Measurements from ENCODE around the gene RPUSD1.

RPUSD1 gene

GRCh38 chr16:828891-829290, 40.7 kb upstream of the RPUSD1 start:
- H3K79me2 ChIP-seq (ENCODE audit: insufficient read depth, low read depth), result no peaks in the 10 kb centered on the region
- no peak overlapping the region for H3K9ac ChIP-seq
- no peak overlapping the region for H3K4me2 ChIP-seq
- H3K4me1 ChIP-seq (ENCODE audit: low read depth, poor library complexity, severe bottlenecking), result no peaks in the 10 kb centered on the region
- H3K36me3 ChIP-seq (ENCODE audit: insufficient read depth), result no peaks in the 10 kb centered on the region
- H4K20me1 ChIP-seq (ENCODE audit: insufficient read depth), result no peaks in the 10 kb centered on the region
- no peak overlapping the region for H3K4me3 ChIP-seq (IDR thresholded peaks at IDR 0.05; ENCODE audit: insufficient read depth, low read depth, low read length)
- H2AFZ ChIP-seq (ENCODE audit: low read depth), result no peak overlapping the region
- TF ChIP-seq CTCF (conservative IDR thresholded peaks at IDR 0.05; ENCODE audit: low read depth, low read length), result no peak
- peaks cover 95% of the 10 kb centered on the region for H3K27me3 ChIP-seq (ENCODE audit: insufficient read depth, low read depth)
- H3K27ac ChIP-seq, result no peak overlapping the region

GRCh38 chr16:827513-827912, 39.3 kb upstream of the RPUSD1 start:
- TF ChIP-seq CTCF (conservative IDR thresholded peaks at IDR 0.05; ENCODE audit: low read depth, low read length), result no peak
- Histone ChIP-seq H3K27me3 (ENCODE audit: insufficient read depth, low read depth) (peaks cover 95% of the 10 kb centered on the region), H3K27ac (no peak overlapping the region)

GRCh38 chr16:825341-826061, 37.3 kb upstream of the RPUSD1 start:
- TF ChIP-seq CTCF (conservative IDR thresholded peaks at IDR 0.05; ENCODE audit: low read depth, low read length), result no peak
- Histone ChIP-seq H3K4me3 (IDR thresholded peaks at IDR 0.05; ENCODE audit: insufficient read depth, low read depth, low read length) (no peak overlapping the region), H2AFZ (ENCODE audit: low read depth) (no peak overlapping the region), H3K9ac (no peak overlapping the region), H4K20me1 (ENCODE audit: insufficient read depth) (no peaks in the 10 kb centered on the region), H3K4me1 (ENCODE audit: low read depth, poor library complexity, severe bottlenecking) (no peaks in the 10 kb centered on the region), H3K27me3 (ENCODE audit: insufficient read depth, low read depth) (peaks cover 95% of the 10 kb centered on the region), H3K79me2 (ENCODE audit: insufficient read depth, low read depth) (no peaks in the 10 kb centered on the region), H3K36me3 (ENCODE audit: insufficient read depth) (no peaks in the 10 kb centered on the region), H3K4me2 (no peak overlapping the region), H3K27ac (no peak overlapping the region)

More at GRCh38 chr16:827513-827912, 39.3 kb upstream of the RPUSD1 start:
- Histone ChIP-seq H3K4me1 (ENCODE audit: low read depth, poor library complexity, severe bottlenecking) (no peaks in the 10 kb centered on the region), H3K4me3 (IDR thresholded peaks at IDR 0.05; ENCODE audit: insufficient read depth, low read depth, low read length) (no peak overlapping the region), H4K20me1 (ENCODE audit: insufficient read depth) (no peaks in the 10 kb centered on the region), H3K36me3 (ENCODE audit: insufficient read depth) (no peaks in the 10 kb centered on the region), H3K4me2 (no peak overlapping the region), H2AFZ (ENCODE audit: low read depth) (no peak overlapping the region), H3K79me2 (ENCODE audit: insufficient read depth, low read depth) (no peaks in the 10 kb centered on the region), H3K9ac (no peak overlapping the region)

- H3K27ac ChIP-seq, result no peak overlapping the region
- H2AFZ ChIP-seq (ENCODE audit: low read depth), result no peak overlapping the region
- no peak overlapping the region for H3K4me2 ChIP-seq
- H4K20me1 ChIP-seq (ENCODE audit: insufficient read depth), result no peaks in the 10 kb centered on the region
- no peaks in the 10 kb centered on the region for H3K79me2 ChIP-seq (ENCODE audit: insufficient read depth, low read depth)
- no peaks in the 10 kb centered on the region for H3K36me3 ChIP-seq (ENCODE audit: insufficient read depth)
- no peak for TF ChIP-seq CTCF (conservative IDR thresholded peaks at IDR 0.05; ENCODE audit: low read depth, low read length)
- peaks cover 95% of the 10 kb centered on the region for H3K27me3 ChIP-seq (ENCODE audit: insufficient read depth, low read depth)
- no peak overlapping the region for H3K9ac ChIP-seq
- H3K4me3 ChIP-seq (IDR thresholded peaks at IDR 0.05; ENCODE audit: insufficient read depth, low read depth, low read length), result no peak overlapping the region
- no peaks in the 10 kb centered on the region for H3K4me1 ChIP-seq (ENCODE audit: low read depth, poor library complexity, severe bottlenecking)
These were observed 36.4 kb upstream of the RPUSD1 start for GRCh38 chr16:824601-825000.
